Panc1 (cell line): ENCODE results near the gene CLK3. TPM values are rescaled to one million over a fixed set of nuclear protein-coding genes. Genes with fewer than 3 reads are reported as not detected.

Source experiments
- ATAC-seq: fragments of 200-7000 bp; cut with Tn5 transposase; 2 replicates; pipeline ENCODE4 v1.9.1; 2020; ENCODE audit warnings: mild to moderate bottlenecking, moderate library complexity
- BruUV-seq: library from RNA; stranded (reverse); fragments of 400-500 nt; replicated peaks from 2 replicates; lab custom pipeline; 2021; lab: Mats Ljungman, UMichigan
- CTCF ChIA-PET: fragments of 300-600 bp; sonication (Branson Sonifier 250); formaldehyde crosslinking; loops from one replicate; lab custom pipeline; 2022; ENCODE audit warnings: antibody characterized with exemption; lab: Charles Lee
- POLR2A ChIA-PET: fragments of 300-600 bp; sonication (Branson Sonifier 250); formaldehyde crosslinking; loops from one replicate; lab custom pipeline; 2022; ENCODE audit warnings: antibody characterized with exemption; lab: Charles Lee
- DNase-seq: peaks from one replicate; pipeline ENCODE4 v3.0.0-alpha.2; 2010; ENCODE audit warnings: low read depth, low spot score
- H3K27ac ChIP-seq: 2 replicates; pipeline ENCODE4 v1.5.1; 2011; ENCODE audit warnings: mild to moderate bottlenecking, low read length, inconsistent platforms
- H3K27me3 ChIP-seq: fragments of 200-500 bp; sonication (Bioruptor generic); 2 replicates; pipeline ENCODE4 v1.6.0; 2014; ENCODE audit warnings: low read length, inconsistent platforms; ENCODE audit not compliant: control insufficient read depth, insufficient read depth
- H3K36me3 ChIP-seq: fragments of 200-500 bp; sonication (Bioruptor generic); 2 replicates; pipeline ENCODE4 v1.5.1; 2014; ENCODE audit warnings: inconsistent platforms, mild to moderate bottlenecking, low read length, moderate library complexity; ENCODE audit not compliant: control insufficient read depth, insufficient read depth
- H3K4me1 ChIP-seq: 2 replicates; pipeline ENCODE4 v1.5.1; 2011; ENCODE audit warnings: inconsistent platforms, mild to moderate bottlenecking, low read length, moderate library complexity; ENCODE audit not compliant: control insufficient read depth, insufficient read depth
- H3K4me3 ChIP-seq, 2 experiments: 2 replicates each; pipeline ENCODE4 v1.5.1; 2011 to 2012; ENCODE audit warnings: low read depth in 2 of 2, low read length in 2 of 2, mild to moderate bottlenecking in 2 of 2, inconsistent platforms in 1 of 2, moderate library complexity in 1 of 2
- H3K9me3 ChIP-seq: fragments of 200-500 bp; sonication (Bioruptor generic); 2 replicates; pipeline ENCODE4 v1.5.1; 2014; ENCODE audit warnings: low read depth, mild to moderate bottlenecking, inconsistent platforms, low read length, moderate library complexity; ENCODE audit not compliant: control insufficient read depth, insufficient read depth
- CTCF ChIP-seq: fragments of 450-650 bp; IDR thresholded peaks from 2 replicates; pipeline ENCODE4 v1.5.1; 2017; ENCODE audit warnings: mild to moderate bottlenecking
- POLR2AphosphoS5 ChIP-seq: IDR thresholded peaks from 2 replicates; pipeline ENCODE4 v1.6.1; 2012; ENCODE audit warnings: mild to moderate bottlenecking, low read depth, low read length, moderate library complexity
- SIN3A ChIP-seq: IDR thresholded peaks from 2 replicates; pipeline ENCODE4 v1.6.1; 2012; ENCODE audit warnings: low read depth, mild to moderate bottlenecking, low read length, moderate library complexity, borderline replicate concordance; ENCODE audit not compliant: insufficient read depth
- TCF7L2 ChIP-seq: IDR thresholded peaks from 2 replicates; pipeline ENCODE4 v1.6.1; 2011; ENCODE audit warnings: mild to moderate bottlenecking, low read depth, low read length, inconsistent platforms
- in situ Hi-C: cut with HindIII; loops from 2 replicates; pipeline ENCODE4 v1.10.0; 2016; ENCODE audit warnings: low sequenced_read_pairs, low pct_unique_long_range_greater_than_20kb
- intact Hi-C: fragments of 100-400 bp; cut with micrococcal nuclease; formaldehyde crosslinking; loops from one replicate; pipeline ENCODE4 v1.10.0; 2022; ENCODE audit not compliant: unreplicated experiment
- total RNA-seq: library from RNA; stranded (reverse); gene quantifications from one replicate; pipeline ENCODE4 v1.2.1, GENCODE V29; 2021; ENCODE audit not compliant: unreplicated experiment
- TF ChIP-seq, protein P1 (sequence below), 2 experiments: IDR thresholded peaks; 2 replicates each; pipeline ENCODE4 v1.6.1; 2011 to 2012; ENCODE audit warnings: low read depth in 2 of 2, control low read depth in 1 of 2, low read length in 1 of 2, mild to moderate bottlenecking in 1 of 2, moderate library complexity in 1 of 2; ENCODE audit not compliant: insufficient read depth in 1 of 2

The CLK3 gene
- total RNA-seq, 1 experiment from 2014 or later, result 69.8 TPM

DNA sequence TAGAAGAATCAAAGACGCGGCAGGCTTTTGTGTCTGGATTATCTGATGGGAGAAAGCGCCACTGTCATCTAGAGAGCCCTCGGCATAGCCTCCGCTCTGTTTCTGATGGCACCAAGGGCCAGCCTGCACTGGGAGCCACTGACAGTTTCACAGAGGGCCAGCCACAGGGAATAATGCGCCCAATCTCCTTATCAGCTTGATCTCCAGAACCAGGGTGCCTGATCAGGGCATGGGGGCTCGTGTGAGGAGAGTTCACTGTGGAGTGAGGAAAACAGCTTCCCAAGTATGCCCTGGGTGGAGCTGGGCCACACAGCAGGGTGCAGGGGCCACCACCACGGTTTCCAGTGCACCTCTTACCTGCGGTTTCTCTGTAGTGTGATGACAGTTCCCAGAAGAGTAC, 29.8 kb upstream of the CLK3 start:
- no TSS peak for BruUV-seq
- Histone ChIP-seq H3K9me3 (no peaks in the 10 kb centered on the region), H3K27ac (no peak overlapping the region), H3K36me3 (peaks cover 11% of the 10 kb centered on the region), H3K4me3 (no peak overlapping the region), H3K4me1 (no peaks in the 10 kb centered on the region; the same call in 1 of the 2 replicates), H3K27me3 (no peaks in the 10 kb centered on the region)
- in situ Hi-C loops, result no loop called here
- POLR2A ChIA-PET, result no interaction called here
- DNase-seq (no peak), ATAC-seq (no peak)
- intact Hi-C loops, result no loop called here
- TF ChIP-seq, protein P1, sequence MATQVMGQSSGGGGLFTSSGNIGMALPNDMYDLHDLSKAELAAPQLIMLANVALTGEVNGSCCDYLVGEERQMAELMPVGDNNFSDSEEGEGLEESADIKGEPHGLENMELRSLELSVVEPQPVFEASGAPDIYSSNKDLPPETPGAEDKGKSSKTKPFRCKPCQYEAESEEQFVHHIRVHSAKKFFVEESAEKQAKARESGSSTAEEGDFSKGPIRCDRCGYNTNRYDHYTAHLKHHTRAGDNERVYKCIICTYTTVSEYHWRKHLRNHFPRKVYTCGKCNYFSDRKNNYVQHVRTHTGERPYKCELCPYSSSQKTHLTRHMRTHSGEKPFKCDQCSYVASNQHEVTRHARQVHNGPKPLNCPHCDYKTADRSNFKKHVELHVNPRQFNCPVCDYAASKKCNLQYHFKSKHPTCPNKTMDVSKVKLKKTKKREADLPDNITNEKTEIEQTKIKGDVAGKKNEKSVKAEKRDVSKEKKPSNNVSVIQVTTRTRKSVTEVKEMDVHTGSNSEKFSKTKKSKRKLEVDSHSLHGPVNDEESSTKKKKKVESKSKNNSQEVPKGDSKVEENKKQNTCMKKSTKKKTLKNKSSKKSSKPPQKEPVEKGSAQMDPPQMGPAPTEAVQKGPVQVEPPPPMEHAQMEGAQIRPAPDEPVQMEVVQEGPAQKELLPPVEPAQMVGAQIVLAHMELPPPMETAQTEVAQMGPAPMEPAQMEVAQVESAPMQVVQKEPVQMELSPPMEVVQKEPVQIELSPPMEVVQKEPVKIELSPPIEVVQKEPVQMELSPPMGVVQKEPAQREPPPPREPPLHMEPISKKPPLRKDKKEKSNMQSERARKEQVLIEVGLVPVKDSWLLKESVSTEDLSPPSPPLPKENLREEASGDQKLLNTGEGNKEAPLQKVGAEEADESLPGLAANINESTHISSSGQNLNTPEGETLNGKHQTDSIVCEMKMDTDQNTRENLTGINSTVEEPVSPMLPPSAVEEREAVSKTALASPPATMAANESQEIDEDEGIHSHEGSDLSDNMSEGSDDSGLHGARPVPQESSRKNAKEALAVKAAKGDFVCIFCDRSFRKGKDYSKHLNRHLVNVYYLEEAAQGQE (IDR thresholded peaks at IDR 0.05; ENCODE audit: insufficient read depth in 1 of 2, low read depth in 2 of 2, low read length in 1 of 2), result no peak
- TF ChIP-seq POLR2AphosphoS5, result no peak
- no peak for TF ChIP-seq CTCF
- TF ChIP-seq SIN3A, result no peak
- TF ChIP-seq TCF7L2, result no peak
- CTCF ChIA-PET, result no interaction called here

DNA sequence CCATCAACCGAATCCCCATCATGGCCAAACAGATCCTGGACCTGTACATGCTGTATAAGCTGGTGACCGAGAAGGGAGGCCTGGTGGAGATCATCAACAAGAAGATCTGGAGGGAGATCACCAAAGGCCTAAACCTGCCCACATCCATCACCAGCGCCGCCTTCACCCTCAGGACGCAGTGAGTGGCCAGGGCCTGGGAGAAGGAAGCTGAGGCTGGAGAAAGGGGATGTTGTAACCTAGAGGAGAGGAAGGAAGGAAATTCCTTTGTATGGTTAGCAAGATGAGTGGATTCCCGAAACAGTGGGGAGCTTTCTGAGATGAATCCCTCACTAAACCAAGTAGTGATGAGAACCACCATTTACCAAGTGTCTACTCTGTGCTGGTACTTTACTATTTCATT, 25.8 kb upstream of the CLK3 start:
- in situ Hi-C loops, result no loop called here
- ChIA-PET CTCF (no interaction called here), POLR2A (interaction anchor here (0.6 kb wide), 1 partner anchor 33 kb away, joined by 3 read pairs; no protein-coding TSS in a partner anchor)
- Histone ChIP-seq H3K27me3 (no peaks in the 10 kb centered on the region), H3K4me3 (no peak overlapping the region), H3K9me3 (no peaks in the 10 kb centered on the region), H3K27ac (no peak overlapping the region), H3K36me3 (peaks cover 11% of the 10 kb centered on the region), H3K4me1 (no peaks in the 10 kb centered on the region)
- no TSS peak for BruUV-seq
- ATAC-seq (no peak), DNase-seq (no peak)
- TF ChIP-seq, protein P1 (IDR thresholded peaks at IDR 0.05; ENCODE audit: insufficient read depth in 1 of 2, low read depth in 2 of 2, low read length in 1 of 2), result no peak
- TF ChIP-seq CTCF (no peak), POLR2AphosphoS5 (no peak), TCF7L2 (no peak), SIN3A (no peak)
- intact Hi-C loops, result no loop called here
